D721Med (cell line): Measurements from ENCODE around the gene SORBS1.

Experiments
- DNase-seq: peaks from one replicate; pipeline ENCODE4 v3.0.0; 2011; ENCODE audit warnings: low spot score; ENCODE audit not compliant: insufficient read length
- FAIRE-seq: peaks from 2 replicates; lab custom pipeline; 2011; peaks lifted over from hg19 to GRCh38; lab: Jason Lieb, UNC
- TF ChIP-seq, protein P1 (sequence below): IDR thresholded peaks from 2 replicates; pipeline ENCODE4 v1.5.1; 2012; ENCODE audit warnings: mild to moderate bottlenecking, control low read depth; ENCODE audit not compliant: insufficient read depth; ENCODE audit errors: missing control alignments

Gene SORBS1

DNA sequence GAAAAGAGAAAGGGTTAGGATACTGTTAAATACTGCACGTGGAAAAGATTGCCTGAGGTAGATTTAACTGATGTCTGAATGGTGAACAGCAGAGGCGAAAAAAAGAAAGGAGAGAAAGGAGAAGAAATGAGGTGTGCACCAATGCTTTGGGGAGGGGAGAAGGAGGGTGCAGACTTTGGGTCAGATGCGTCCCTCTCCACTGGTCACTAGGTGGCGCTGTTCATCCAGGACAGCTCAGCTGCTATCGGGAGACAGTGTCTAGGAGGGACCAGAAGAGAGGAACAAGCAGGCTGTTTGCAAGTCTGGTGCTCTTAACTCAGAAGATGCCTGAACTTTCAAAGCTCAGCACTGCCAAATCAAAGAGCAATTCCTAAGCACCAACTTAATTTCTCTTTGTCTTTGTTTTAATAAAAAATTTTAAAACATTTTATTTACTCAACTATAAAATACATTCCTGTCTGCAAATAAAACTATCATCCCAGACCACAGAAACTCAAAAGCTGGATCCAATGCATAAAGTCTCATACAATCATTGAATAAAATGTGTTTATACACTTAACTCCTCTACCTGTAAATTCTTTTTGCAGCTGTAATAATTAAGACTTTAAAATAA, 186.5 kb downstream of the SORBS1 start:
- FAIRE-seq (peak; percentile 81), DNase-seq (no peak)
- TF ChIP-seq, protein P1, sequence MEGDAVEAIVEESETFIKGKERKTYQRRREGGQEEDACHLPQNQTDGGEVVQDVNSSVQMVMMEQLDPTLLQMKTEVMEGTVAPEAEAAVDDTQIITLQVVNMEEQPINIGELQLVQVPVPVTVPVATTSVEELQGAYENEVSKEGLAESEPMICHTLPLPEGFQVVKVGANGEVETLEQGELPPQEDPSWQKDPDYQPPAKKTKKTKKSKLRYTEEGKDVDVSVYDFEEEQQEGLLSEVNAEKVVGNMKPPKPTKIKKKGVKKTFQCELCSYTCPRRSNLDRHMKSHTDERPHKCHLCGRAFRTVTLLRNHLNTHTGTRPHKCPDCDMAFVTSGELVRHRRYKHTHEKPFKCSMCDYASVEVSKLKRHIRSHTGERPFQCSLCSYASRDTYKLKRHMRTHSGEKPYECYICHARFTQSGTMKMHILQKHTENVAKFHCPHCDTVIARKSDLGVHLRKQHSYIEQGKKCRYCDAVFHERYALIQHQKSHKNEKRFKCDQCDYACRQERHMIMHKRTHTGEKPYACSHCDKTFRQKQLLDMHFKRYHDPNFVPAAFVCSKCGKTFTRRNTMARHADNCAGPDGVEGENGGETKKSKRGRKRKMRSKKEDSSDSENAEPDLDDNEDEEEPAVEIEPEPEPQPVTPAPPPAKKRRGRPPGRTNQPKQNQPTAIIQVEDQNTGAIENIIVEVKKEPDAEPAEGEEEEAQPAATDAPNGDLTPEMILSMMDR, result peak; percentile 97

DNA sequence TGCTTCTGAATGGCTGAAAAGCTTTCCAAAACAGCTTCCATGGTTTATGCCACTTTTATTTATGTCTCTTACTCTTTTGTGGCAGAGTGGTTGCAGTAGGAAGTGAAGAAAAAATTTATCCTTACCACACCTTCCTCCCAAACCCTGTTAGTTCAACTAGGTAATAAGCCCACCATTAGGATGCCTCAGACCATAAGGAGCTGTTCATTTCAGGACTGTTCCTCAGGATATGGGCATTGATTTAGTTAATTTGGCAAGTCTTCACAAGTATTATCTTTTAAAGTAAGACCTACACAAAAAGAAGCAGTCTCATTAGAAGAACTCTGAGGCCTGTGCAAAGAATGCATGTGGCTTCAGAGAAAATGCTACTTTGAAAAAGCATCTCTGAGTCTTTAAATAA, 187.5 kb downstream of the SORBS1 start:
- DNase-seq (no peak), FAIRE-seq (no peak)
- TF ChIP-seq, protein P1, result no peak

DNA sequence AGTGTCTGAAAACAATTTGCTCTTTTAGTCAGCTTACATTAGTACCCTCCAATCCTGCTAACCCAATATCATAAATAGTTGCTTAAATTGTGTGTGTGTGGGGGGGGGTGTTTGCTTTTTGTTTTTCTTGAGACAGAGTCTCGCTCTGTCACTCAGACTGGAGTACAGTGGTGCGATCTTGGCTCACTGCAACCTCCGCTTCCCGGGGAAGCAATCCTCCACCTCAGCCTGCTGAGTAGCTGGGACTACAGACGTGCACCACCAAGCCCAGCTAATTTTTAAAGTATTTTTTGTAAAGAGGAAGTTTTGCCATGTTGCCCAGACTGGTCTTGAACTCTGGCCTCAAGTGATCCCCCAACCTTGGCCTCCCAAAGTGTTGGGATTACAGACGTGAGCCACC, 196.8 kb downstream of the SORBS1 start:
- FAIRE-seq, result no peak
- TF ChIP-seq, protein P1, result no peak
- DNase-seq, result no peak

DNA sequence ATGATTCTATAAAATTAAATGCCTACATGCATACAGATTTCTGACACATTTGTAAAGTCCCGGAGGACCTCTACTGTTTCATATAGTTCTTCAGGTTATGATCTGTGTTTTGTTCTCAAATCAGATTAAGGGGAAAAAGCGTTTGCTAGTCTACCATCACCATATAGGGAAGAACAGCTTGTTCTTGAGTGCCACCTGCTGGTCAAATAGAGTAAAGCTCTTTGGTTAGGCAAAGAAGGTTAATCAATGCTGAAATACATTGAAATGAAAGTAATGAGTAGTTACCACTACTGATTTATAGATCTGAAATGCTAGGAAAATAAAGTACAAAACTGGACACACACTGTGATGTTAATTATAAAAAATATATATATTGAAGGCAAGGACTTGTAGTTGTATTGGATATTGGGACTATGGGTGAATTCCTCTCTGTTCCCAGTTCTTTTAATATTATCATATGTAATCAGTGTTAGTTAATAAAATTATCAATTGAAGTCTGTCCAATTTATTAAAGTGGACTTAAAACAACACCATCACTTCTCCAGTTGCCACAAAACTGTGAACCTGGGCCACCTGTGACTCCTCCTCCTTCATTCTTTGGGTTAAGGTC, 197.8 kb downstream of the SORBS1 start:
- DNase-seq, result peak; percentile 37
- TF ChIP-seq, protein P1, result peak; percentile 98
- FAIRE-seq, result peak; percentile 88

DNA sequence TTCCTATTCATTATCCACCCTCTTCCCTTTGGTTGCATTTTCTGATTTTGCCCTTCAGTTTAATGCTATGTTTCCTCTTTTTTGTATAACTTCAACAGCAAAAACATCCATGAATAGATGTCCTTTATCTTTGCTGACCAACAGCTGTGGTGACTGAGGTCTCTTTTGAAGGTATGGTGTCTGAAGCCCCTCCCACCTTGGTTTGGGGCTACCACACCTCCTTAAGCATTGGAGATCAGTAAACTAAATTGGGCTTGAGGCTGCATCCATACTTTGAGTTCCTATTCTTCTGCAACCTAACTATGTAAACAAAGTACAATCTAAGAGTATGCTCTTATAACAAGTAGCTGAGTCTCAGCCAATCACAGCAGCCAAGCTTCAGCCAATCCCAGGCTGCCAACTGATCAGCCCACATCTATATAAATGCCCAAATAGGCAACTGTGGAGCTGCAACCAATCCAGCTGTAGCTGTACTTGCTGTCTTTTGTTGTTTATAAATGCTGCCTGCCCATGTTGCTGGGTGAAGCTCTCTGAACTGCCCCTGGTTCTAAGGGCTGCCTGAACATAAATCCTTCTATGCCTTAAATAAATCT, 201.0 kb downstream of the SORBS1 start:
- DNase-seq (no peak), FAIRE-seq (no peak)
- TF ChIP-seq, protein P1, result no peak

DNA sequence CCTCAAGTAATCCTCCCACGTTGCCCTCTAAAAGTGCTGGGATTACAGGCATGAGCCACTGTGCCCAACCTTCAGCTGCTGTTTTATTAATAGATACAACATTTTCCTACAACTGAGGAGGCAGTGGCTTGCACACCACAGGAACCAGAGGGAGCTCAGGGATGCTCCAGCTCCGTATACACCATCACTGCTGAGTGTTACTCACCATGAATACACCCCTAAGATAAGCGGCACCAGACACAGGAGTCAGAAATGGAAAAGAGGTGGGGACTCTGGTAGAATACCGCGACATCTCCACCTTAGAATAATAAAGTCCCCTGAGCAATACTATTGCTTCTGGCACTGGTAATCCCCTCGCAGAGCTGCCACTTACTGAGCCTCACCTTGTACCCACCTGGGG, 201.7 kb downstream of the SORBS1 start:
- DNase-seq (no peak), FAIRE-seq (no peak)
- TF ChIP-seq, protein P1, result no peak
